IPS-18c (cell line): ENCODE data around the gene COLEC12.

Source experiments
- H3K4me3 ChIP-seq: 2 replicates; pipeline ENCODE4 v1.7.0; 2013; ENCODE audit warnings: low read depth, mild to moderate bottlenecking, low read length, moderate library complexity; ENCODE audit not compliant: insufficient read depth
- H3K9me3 ChIP-seq: one replicate; pipeline ENCODE4 v1.6.1; 2013; ENCODE audit warnings: mild to moderate bottlenecking, low read length, moderate library complexity; ENCODE audit not compliant: control insufficient read depth, insufficient read depth

The COLEC12 gene

GRCh38 chr18:339200-339599, 161.3 kb downstream of the COLEC12 start:
- no peaks in the 10 kb centered on the region for H3K9me3 ChIP-seq
- H3K4me3 ChIP-seq, result no peak overlapping the region

GRCh38 chr18:336713-337112, 163.8 kb downstream of the COLEC12 start:
- no peaks in the 10 kb centered on the region for H3K9me3 ChIP-seq
- H3K4me3 ChIP-seq, result no peak overlapping the region

GRCh38 chr18:335733-336132, 164.8 kb downstream of the COLEC12 start:
- no peaks in the 10 kb centered on the region for H3K9me3 ChIP-seq
- no peak overlapping the region for H3K4me3 ChIP-seq

GRCh38 chr18:334575-335132, 165.8 kb downstream of the COLEC12 start:
- no peaks in the 10 kb centered on the region for H3K9me3 ChIP-seq
- no peak overlapping the region for H3K4me3 ChIP-seq

GRCh38 chr18:332721-333510, 167.6 kb downstream of the COLEC12 start:
- no peak overlapping the region for H3K4me3 ChIP-seq
- H3K9me3 ChIP-seq, result no peaks in the 10 kb centered on the region

GRCh38 chr18:332007-332406, 168.5 kb downstream of the COLEC12 start:
- no peak overlapping the region for H3K4me3 ChIP-seq

GRCh38 chr18:331221-331821, 169.2 kb downstream of the COLEC12 start:
- Histone ChIP-seq H3K9me3 (no peaks in the 10 kb centered on the region), H3K4me3 (no peak overlapping the region)

More at GRCh38 chr18:332007-332406, 168.5 kb downstream of the COLEC12 start:
- no peaks in the 10 kb centered on the region for H3K9me3 ChIP-seq

GRCh38 chr18:328928-329327, 171.6 kb downstream of the COLEC12 start:
- Histone ChIP-seq H3K9me3 (no peaks in the 10 kb centered on the region), H3K4me3 (no peak overlapping the region)

GRCh38 chr18:326846-327245, 173.7 kb downstream of the COLEC12 start:
- Histone ChIP-seq H3K4me3 (no peak overlapping the region), H3K9me3 (no peaks in the 10 kb centered on the region)

- no peaks in the 10 kb centered on the region for H3K9me3 ChIP-seq
- no peak overlapping the region for H3K4me3 ChIP-seq
Observed at GRCh38 chr18:323253-323622, 177.3 kb downstream of the COLEC12 start.

GRCh38 chr18:321865-322467, 178.5 kb downstream of the COLEC12 start:
- Histone ChIP-seq H3K4me3 (no peak overlapping the region), H3K9me3 (no peaks in the 10 kb centered on the region)

- H3K4me3 ChIP-seq, result no peak overlapping the region
- H3K9me3 ChIP-seq, result no peaks in the 10 kb centered on the region
Observed at GRCh38 chr18:320155-320554, 180.3 kb downstream of the COLEC12 start.

- Histone ChIP-seq H3K9me3 (no peaks in the 10 kb centered on the region), H3K4me3 (no peak overlapping the region)
Observed at GRCh38 chr18:319720-320119, 180.8 kb downstream of the COLEC12 start.

GRCh38 chr18:318791-319291, 181.7 kb downstream of the COLEC12 start:
- no peaks in the 10 kb centered on the region for H3K9me3 ChIP-seq
- H3K4me3 ChIP-seq, result no peak overlapping the region

GRCh38 chr18:317618-318017, 182.9 kb downstream of the COLEC12 start:
- Histone ChIP-seq H3K9me3 (no peaks in the 10 kb centered on the region), H3K4me3 (no peak overlapping the region)

- H3K9me3 ChIP-seq, result no peaks in the 10 kb centered on the region
- H3K4me3 ChIP-seq, result no peak overlapping the region
Observed at GRCh38 chr18:316393-316792, 184.1 kb downstream of the COLEC12 start.

- Histone ChIP-seq H3K4me3 (no peak overlapping the region), H3K9me3 (no peaks in the 10 kb centered on the region)
Observed at GRCh38 chr18:313931-314330, 186.6 kb downstream of the COLEC12 start.

GRCh38 chr18:312415-312814, 188.1 kb downstream of the COLEC12 start:
- Histone ChIP-seq H3K4me3 (no peak overlapping the region), H3K9me3 (no peaks in the 10 kb centered on the region)
